Stimulated activated naive CD8-positive, alpha-beta T cell treated with anti-CD3 and anti-CD28 coated beads, Interleukin-15, Interleukin-2, amounts not matched to agents 100 ng/mL and 50 ng/mL, for 24 hours (primary cell): ENCODE data around the gene TMPRSS7.
"Not testable (repeated sequence)": the region's sequence is repeated elsewhere in the genome, so short reads cannot be mapped to it uniquely, and the experiment has no call there.

ENCODE experiments used
- H3K27ac Mint-ChIP-seq: one replicate; pipeline ENCODE4 v1.8.0; 2021; ENCODE audit warnings: mild to moderate bottlenecking, mixed read lengths
- H3K27me3 Mint-ChIP-seq: one replicate; pipeline ENCODE4 v1.8.0; 2021; ENCODE audit warnings: mixed read lengths
- H3K36me3 Mint-ChIP-seq: one replicate; pipeline ENCODE4 v1.8.0; 2021; ENCODE audit warnings: low read depth, mixed read lengths
- H3K4me1 Mint-ChIP-seq: one replicate; pipeline ENCODE4 v1.8.0; 2021; ENCODE audit warnings: low read depth, mixed read lengths
- H3K4me3 Mint-ChIP-seq: one replicate; pipeline ENCODE4 v1.8.0; 2021; ENCODE audit warnings: mild to moderate bottlenecking, mixed read lengths
- H3K9me3 Mint-ChIP-seq: one replicate; pipeline ENCODE4 v1.8.0; 2021; ENCODE audit warnings: mixed read lengths

The TMPRSS7 gene

DNA sequence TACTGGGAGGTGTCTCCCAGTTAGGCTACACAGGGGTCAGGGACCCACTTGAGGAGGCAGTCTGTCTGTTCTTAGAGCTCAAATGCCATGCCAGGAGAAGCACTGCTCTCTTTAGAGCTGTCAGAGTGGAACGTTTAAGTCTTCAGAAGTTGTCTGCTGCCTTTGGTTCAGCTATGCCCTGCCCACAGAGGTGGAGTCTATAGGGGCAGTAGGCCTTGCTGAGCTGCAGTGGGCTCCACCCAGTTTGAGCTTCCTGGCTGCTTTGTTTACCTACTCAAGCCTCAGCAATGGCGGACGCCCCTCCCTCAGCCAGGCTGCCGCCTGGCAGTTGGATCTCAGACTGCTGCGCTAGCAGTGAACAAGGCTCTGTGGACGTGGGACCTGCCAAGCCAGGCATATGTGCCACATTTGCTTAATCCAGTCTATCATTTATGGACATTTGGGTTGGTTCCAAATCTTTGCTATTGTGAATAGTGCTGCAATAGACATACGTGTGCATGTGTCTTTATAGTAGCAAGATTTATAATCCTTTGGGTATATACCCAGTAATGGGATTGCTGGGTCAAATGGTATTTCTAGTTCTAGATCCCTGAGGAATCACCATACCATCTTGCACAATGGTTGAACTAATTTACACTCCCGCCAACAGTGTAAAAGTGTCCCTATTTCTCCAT is 38.0 kb downstream of the TMPRSS7 start:
- H3K27ac Mint-ChIP-seq, H3K36me3 Mint-ChIP-seq, H3K9me3 Mint-ChIP-seq, H3K27me3 Mint-ChIP-seq: not testable (repeated sequence)
- Mint-ChIP-seq H3K4me3 (peak overlapping the region; percentile 21), H3K4me1 (peaks cover 30% of the 10 kb centered on the region)

DNA sequence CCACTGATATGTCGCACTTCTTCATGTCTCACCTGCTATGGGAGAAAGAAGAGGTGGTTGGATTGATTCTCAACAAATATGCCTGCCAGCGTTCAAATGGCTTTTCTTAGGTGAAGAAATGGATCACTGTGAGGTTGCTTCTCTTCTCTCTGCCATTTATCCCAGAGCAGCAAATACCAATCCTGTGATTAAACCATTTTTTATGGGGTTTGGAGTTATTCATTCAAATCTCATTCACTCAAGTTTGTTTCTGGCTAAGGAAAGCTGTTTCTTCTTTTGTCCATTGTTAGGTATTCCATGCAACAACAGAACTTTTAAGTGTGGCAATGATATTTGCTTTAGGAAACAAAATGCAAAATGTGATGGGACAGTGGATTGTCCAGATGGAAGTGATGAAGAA is 39.5 kb downstream of the TMPRSS7 start:
- Mint-ChIP-seq H3K4me1 (peaks cover 30% of the 10 kb centered on the region), H3K4me3 (no peak overlapping the region), H3K27ac (no peak overlapping the region)

DNA sequence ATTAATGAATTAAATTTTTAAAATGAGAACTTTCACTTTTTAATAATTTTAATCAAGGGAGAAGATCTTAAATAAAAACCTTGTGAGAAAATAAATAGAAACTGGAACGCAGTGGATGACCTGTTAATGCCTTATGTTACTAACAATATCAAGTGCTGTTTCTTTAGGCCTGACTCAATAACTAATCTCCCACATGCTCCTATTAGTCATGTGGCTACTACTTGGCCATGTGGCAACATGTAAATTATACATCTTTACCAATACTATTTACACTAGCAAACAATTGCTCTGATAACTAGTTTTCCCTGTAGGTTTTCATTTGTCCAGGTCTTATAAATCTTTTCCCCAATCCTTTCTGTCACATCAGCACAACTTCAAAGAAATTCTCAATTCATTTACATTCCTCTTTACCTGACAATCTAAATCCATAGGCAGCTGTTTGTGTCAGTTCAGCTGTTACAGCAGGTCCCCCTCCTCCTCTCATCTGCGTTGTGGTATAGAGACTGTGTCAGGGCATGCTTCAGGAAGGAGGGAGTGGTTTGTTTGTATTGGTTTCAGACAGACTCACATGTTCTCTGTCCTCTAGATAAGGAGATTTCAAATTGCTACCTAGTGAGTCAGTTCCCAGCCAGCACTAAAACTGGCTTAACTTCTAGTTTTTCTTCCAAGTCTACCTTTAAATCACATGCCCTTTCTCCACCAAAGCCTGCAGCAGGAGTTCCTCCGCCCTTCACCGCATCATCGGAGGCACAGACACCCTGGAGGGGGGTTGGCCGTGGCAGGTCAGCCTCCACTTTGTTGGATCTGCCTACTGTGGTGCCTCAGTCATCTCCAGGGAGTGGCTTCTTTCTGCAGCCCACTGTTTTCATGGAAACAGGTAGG is 40.3 kb downstream of the TMPRSS7 start:
- Mint-ChIP-seq H3K4me3 (peak overlapping the region; percentile 44), H3K27ac (peak overlapping the region; percentile 53)

More for the DNA sequence above, 39.5 kb downstream of the TMPRSS7 start:
- H3K9me3 Mint-ChIP-seq = no peaks in the 10 kb centered on the region
- no peaks in the 10 kb centered on the region for H3K27me3 Mint-ChIP-seq
- no peaks in the 10 kb centered on the region for H3K36me3 Mint-ChIP-seq

DNA sequence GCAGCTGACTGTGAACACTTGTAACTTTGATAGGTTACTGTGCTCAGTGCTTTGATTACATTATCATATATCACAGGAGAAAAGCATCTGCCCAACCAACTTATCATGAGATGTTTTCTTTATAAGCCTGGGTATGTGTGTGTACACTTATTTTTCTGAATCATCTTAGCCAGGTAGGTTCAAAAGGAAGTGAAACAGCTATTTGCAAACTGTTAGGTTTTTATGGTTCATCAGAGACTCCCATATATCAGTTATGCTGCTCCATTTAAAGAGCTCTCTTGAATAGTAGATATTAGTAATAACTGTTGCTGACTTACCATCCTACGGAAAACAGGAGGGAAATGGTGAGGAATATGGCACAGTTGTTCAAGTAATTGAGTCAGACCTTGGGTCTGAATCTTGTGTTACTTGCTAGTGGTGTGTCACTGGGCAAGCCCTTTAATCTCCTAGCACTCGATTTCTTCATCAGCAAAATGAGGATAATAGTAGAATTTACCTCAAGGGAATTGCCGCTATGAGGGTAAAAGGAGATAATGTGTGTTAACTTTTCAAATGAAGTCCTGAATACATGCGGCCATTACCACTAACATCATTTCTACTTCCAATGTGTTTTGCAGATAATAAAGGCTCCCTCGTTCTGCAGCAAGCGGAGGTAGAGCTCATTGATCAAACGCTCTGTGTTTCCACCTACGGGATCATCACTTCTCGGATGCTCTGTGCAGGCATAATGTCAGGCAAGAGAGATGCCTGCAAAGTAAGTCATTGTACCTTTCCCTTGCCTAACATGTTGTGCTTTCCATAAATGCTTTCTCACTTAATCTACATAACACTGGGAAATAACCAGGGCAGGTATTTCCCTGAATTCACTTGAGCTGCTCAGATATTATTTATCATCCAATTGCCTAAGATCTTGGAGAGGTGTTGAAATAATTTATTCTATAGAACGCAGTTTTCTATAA is 43.9 kb downstream of the TMPRSS7 start:
- H3K36me3 Mint-ChIP-seq = no peaks in the 10 kb centered on the region
- peaks cover 19% of the 10 kb centered on the region for H3K4me1 Mint-ChIP-seq
- H3K27me3 Mint-ChIP-seq = no peaks in the 10 kb centered on the region
- no peaks in the 10 kb centered on the region for H3K9me3 Mint-ChIP-seq
- no peak overlapping the region for H3K4me3 Mint-ChIP-seq
- no peak overlapping the region for H3K27ac Mint-ChIP-seq

More for the DNA sequence above, 40.3 kb downstream of the TMPRSS7 start:
- no peaks in the 10 kb centered on the region for H3K9me3 Mint-ChIP-seq
- peaks cover 30% of the 10 kb centered on the region for H3K4me1 Mint-ChIP-seq
- no peaks in the 10 kb centered on the region for H3K27me3 Mint-ChIP-seq
- no peaks in the 10 kb centered on the region for H3K36me3 Mint-ChIP-seq

DNA sequence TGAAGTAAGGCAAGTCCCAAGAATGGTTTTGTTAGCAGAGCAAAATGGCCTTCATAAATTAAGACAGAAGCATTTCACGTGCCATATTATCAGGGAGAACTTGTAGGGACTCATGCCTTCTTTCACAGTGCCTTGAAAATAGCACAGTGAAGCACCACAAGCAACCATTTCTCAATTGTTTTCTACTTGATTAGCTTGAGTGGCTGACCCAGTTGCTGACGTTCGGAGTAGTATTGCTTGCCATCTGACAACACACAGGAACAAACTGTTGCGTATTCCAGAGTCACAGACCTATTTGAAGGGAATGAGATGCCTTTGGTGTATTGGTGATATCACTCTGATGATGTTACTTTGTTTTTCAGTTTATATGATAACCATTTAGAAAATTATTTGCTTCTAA is 48.7 kb downstream of the TMPRSS7 start:
- H3K4me3 Mint-ChIP-seq = no peak overlapping the region
- H3K4me1 Mint-ChIP-seq = peaks cover 15% of the 10 kb centered on the region
- no peak overlapping the region for H3K27ac Mint-ChIP-seq
- H3K9me3 Mint-ChIP-seq = no peaks in the 10 kb centered on the region
- peaks cover 14% of the 10 kb centered on the region for H3K27me3 Mint-ChIP-seq
- no peaks in the 10 kb centered on the region for H3K36me3 Mint-ChIP-seq

- Mint-ChIP-seq H3K4me3 (peak overlapping the region; percentile 81), H3K27me3 (peaks cover 24% of the 10 kb centered on the region), H3K9me3 (no peaks in the 10 kb centered on the region), H3K36me3 (no peaks in the 10 kb centered on the region), H3K27ac (no peak overlapping the region), H3K4me1 (peaks cover 15% of the 10 kb centered on the region)
Measured at GRCh38 chr3:112084980-112085705, 50.6 kb downstream of the TMPRSS7 start.

DNA sequence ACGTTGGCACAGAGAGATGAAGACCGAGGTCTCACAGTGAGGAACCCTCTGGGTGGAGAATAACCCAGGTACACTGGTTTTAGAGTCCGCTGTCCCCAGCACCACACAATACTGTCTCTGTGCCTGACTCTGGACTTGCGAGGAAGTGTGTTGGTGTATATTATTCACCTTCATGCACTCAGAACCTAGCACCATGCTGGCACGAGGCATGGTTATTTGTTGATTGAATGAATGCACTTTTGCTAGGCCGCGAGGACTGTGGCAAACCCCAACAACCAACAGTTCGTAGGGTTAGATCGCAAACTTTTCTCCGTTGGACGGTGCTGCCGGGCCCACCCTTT is 51.2 kb downstream of the TMPRSS7 start:
- peak overlapping the region; percentile 81 for H3K4me3 Mint-ChIP-seq
- peaks cover 15% of the 10 kb centered on the region for H3K4me1 Mint-ChIP-seq
- H3K36me3 Mint-ChIP-seq = no peaks in the 10 kb centered on the region
- H3K27ac Mint-ChIP-seq = peak overlapping the region; percentile 5
- H3K27me3 Mint-ChIP-seq = peaks cover 24% of the 10 kb centered on the region
- H3K9me3 Mint-ChIP-seq = no peaks in the 10 kb centered on the region

- Mint-ChIP-seq H3K4me1 (peaks cover 20% of the 10 kb centered on the region), H3K9me3 (no peaks in the 10 kb centered on the region), H3K36me3 (no peaks in the 10 kb centered on the region), H3K27ac (peak within 1 kb of the TSS; percentile 56), H3K27me3 (peaks cover 24% of the 10 kb centered on the region), H3K4me3 (peak within 1 kb of the TSS; percentile 81)
Measured at GRCh38 chr3:112086076-112086854, 51.7 kb downstream of the TMPRSS7 start, which contains the start of gene C3orf52. C3orf52 (plus strand) TSS chr3:112086389; CDS start chr3:112086408, 19 bp downstream.

DNA sequence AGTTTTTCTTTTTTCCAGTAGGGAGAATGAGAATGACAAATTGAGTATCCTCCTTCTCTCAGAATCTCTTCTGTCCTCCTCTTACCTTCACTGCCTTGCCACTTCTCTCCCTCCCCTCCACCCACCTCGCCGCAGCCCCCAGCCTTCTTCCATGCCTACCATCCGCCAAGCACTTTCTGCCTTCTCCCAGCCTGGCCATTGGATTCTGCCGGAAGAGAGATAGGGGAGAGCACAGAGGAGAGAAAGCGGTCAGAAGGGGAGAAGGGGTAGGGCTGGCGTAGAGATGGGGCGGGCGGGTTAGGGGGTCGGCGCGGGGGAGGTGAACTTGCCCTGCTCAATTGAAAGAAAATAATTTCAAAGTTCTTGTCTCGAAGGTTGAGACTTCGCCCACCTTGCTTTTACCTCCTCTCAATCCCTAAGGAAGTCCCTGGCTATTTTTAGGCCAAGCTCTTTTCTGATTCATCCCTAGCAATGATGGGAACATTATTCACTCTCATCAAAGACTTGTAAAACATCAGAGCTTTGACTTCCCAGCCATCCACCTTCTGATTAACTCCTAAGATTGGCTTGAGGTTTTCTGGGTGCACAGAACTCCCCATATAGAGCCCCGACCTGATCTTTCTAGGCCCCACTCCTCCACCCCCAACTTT is 52.5 kb downstream of the TMPRSS7 start:
- Mint-ChIP-seq H3K4me1 (peaks cover 22% of the 10 kb centered on the region), H3K27me3 (peaks cover 24% of the 10 kb centered on the region), H3K4me3 (peak overlapping the region; percentile 81), H3K9me3 (no peaks in the 10 kb centered on the region), H3K36me3 (no peaks in the 10 kb centered on the region), H3K27ac (peak overlapping the region; percentile 56)

GRCh38 chr3:112087746-112088145 is 53.2 kb downstream of the TMPRSS7 start:
- H3K36me3 Mint-ChIP-seq = no peaks in the 10 kb centered on the region
- H3K27me3 Mint-ChIP-seq = peaks cover 24% of the 10 kb centered on the region
- peak overlapping the region; percentile 81 for H3K4me3 Mint-ChIP-seq
- no peak overlapping the region for H3K27ac Mint-ChIP-seq
- peaks cover 28% of the 10 kb centered on the region for H3K4me1 Mint-ChIP-seq
- no peaks in the 10 kb centered on the region for H3K9me3 Mint-ChIP-seq

DNA sequence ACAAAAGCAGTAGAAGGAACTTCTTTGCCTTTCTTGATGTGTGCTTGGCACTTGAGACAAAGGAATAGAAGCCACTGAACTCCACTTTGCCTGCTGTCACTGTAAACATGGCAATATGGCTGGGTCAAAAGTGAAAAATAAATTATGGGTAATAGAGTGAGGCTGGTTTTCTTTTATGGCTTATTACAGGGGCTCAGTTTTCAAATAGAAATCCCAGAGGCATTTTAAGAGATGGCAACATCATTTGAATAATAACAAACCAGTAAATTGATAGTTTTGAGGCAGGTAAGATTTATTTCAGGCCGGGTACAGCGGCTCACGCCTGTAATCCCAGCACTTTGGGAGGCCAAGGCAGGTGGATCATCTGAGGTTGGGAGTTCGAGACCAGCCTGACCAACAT is 54.4 kb downstream of the TMPRSS7 start:
- H3K4me1 Mint-ChIP-seq = peaks cover 34% of the 10 kb centered on the region
- no peaks in the 10 kb centered on the region for H3K9me3 Mint-ChIP-seq

GRCh38 chr3:112089956-112090886 is 55.7 kb downstream of the TMPRSS7 start:
- Mint-ChIP-seq H3K27ac (no peak overlapping the region), H3K36me3 (peaks cover 5% of the 10 kb centered on the region), H3K4me3 (no peak overlapping the region), H3K9me3 (no peaks in the 10 kb centered on the region), H3K4me1 (peaks cover 31% of the 10 kb centered on the region), H3K27me3 (peaks cover 24% of the 10 kb centered on the region)

More for the DNA sequence above, 54.4 kb downstream of the TMPRSS7 start:
- Mint-ChIP-seq H3K4me3 (no peak overlapping the region), H3K27ac (no peak overlapping the region), H3K36me3 (peaks cover 4% of the 10 kb centered on the region), H3K27me3 (peaks cover 24% of the 10 kb centered on the region)
